ENCODE data around the gene CCDC179. TPM values are rescaled to one million over a fixed set of nuclear protein-coding genes. Genes with fewer than 3 reads are reported as not detected.

The CCDC179 gene
- total RNA-seq (not detected), polyA plus RNA-seq (not detected)
- long read RNA-seq, donor 1, partial matches to known transcripts, result 0 of 1 reads
- long read RNA-seq, donor 1, other reads (novel, unspliced or antisense), result 1 of 1 reads
- long read RNA-seq, donor 2, result 0 reads

- H3K27ac ChIP-seq (ENCODE audit: low read depth in 1 of 2, low read length in 2 of 2), result no peak within 1 kb of the TSS
- no peak within 1 kb of the TSS for H3K4me3 ChIP-seq (ENCODE audit: low read length in 2 of 2)
- H3K9me3 ChIP-seq (ENCODE audit: control insufficient read depth, low read length), result no peaks in the 10 kb centered on the region
- ATAC-seq (ENCODE audit: low FRiP score) (peak; percentile 50), DNase-seq (no peak)
- intact Hi-C loops (cut with DNase I), result no loop called here
- H3K36me3 ChIP-seq (ENCODE audit: control insufficient read depth in 1 of 2, insufficient read depth in 2 of 2, low read length in 1 of 2), result no peaks in the 10 kb centered on the region
- no peaks in the 10 kb centered on the region for H3K4me1 ChIP-seq (ENCODE audit: control insufficient read depth in 1 of 2, insufficient read depth in 2 of 2, low read length in 2 of 2)
- 96 to 98% methylated on average over 4 of the region's 4 CpGs for WGBS, 2 donors
- no peaks in the 10 kb centered on the region for H3K27me3 ChIP-seq (ENCODE audit: control insufficient read depth in 1 of 2, insufficient read depth in 2 of 2, low read length in 1 of 2)
These were observed at the start of gene CCDC179 for GRCh38 chr11:22860241-22860640. Gene CCDC179 (minus strand): TSS chr11:22860474. CDS start chr11:22860421, 53 bp downstream.

- no peak for ATAC-seq (ENCODE audit: low FRiP score)
- WGBS, 2 donors, result 73 to 87% methylated on average over 1 of the region's 1 CpG
- no peaks in the 10 kb centered on the region for H3K9me3 ChIP-seq (ENCODE audit: control insufficient read depth, low read length)
- DNase-seq, result no peak
- no peaks in the 10 kb centered on the region for H3K4me1 ChIP-seq (ENCODE audit: control insufficient read depth in 1 of 2, insufficient read depth in 2 of 2, low read length in 2 of 2)
- no peaks in the 10 kb centered on the region for H3K36me3 ChIP-seq (ENCODE audit: control insufficient read depth in 1 of 2, insufficient read depth in 2 of 2, low read length in 1 of 2)
- peaks cover 0 to 1% of the 10 kb centered on the region in 2 donors for H3K27me3 ChIP-seq (ENCODE audit: control insufficient read depth in 1 of 2, insufficient read depth in 2 of 2, low read length in 1 of 2)
- H3K27ac ChIP-seq (ENCODE audit: low read depth in 1 of 2, low read length in 2 of 2), result no peak overlapping the region
- no peak overlapping the region for H3K4me3 ChIP-seq (ENCODE audit: low read length in 2 of 2)
- intact Hi-C loops (cut with DNase I), result no loop called here
These were observed 43.5 kb upstream of the CCDC179 start for GRCh38 chr11:22903782-22904181.

GRCh38 chr11:22901603-22902002, 41.3 kb upstream of the CCDC179 start:
- Histone ChIP-seq H3K4me1 (ENCODE audit: control insufficient read depth in 1 of 2, insufficient read depth in 2 of 2, low read length in 2 of 2) (peaks cover 0 to 2% of the 10 kb centered on the region in 2 donors), H3K27ac (ENCODE audit: low read depth in 1 of 2, low read length in 2 of 2) (peak overlapping the region in 1 of 2 donors; percentile 33), H3K4me3 (ENCODE audit: low read length in 2 of 2) (peak overlapping the region in 1 of 2 donors; percentile 6), H3K27me3 (ENCODE audit: control insufficient read depth in 1 of 2, insufficient read depth in 2 of 2, low read length in 1 of 2) (peaks cover 0 to 1% of the 10 kb centered on the region in 2 donors), H3K9me3 (ENCODE audit: control insufficient read depth, low read length) (no peaks in the 10 kb centered on the region), H3K36me3 (ENCODE audit: control insufficient read depth in 1 of 2, insufficient read depth in 2 of 2, low read length in 1 of 2) (no peaks in the 10 kb centered on the region)
- ATAC-seq (ENCODE audit: low FRiP score), result no peak
- WGBS, 2 donors, result 26 to 42% methylated on average over 4 of the region's 4 CpGs
- DNase-seq, result no peak
- intact Hi-C loops (cut with DNase I), result no loop called here

- H3K36me3 ChIP-seq (ENCODE audit: control insufficient read depth in 1 of 2, insufficient read depth in 2 of 2, low read length in 1 of 2), result no peaks in the 10 kb centered on the region
- DNase-seq (no peak), ATAC-seq (ENCODE audit: low FRiP score) (no peak)
- H3K27ac ChIP-seq (ENCODE audit: low read depth in 1 of 2, low read length in 2 of 2), result no peak overlapping the region
- H3K4me3 ChIP-seq (ENCODE audit: low read length in 2 of 2), result no peak overlapping the region
- intact Hi-C loops (cut with DNase I), result no loop called here
- H3K27me3 ChIP-seq (ENCODE audit: control insufficient read depth in 1 of 2, insufficient read depth in 2 of 2, low read length in 1 of 2), result peaks cover 0 to 1% of the 10 kb centered on the region in 2 donors
- H3K9me3 ChIP-seq (ENCODE audit: control insufficient read depth, low read length), result no peaks in the 10 kb centered on the region
- peaks cover 0 to 2% of the 10 kb centered on the region in 2 donors for H3K4me1 ChIP-seq (ENCODE audit: control insufficient read depth in 1 of 2, insufficient read depth in 2 of 2, low read length in 2 of 2)
These were observed 40.7 kb upstream of the CCDC179 start for GRCh38 chr11:22900764-22901486.

- intact Hi-C loops (cut with DNase I), result no loop called here
- WGBS, 2 donors, result 36 to 44% methylated on average over 5 of the region's 5 CpGs
These were observed 37.8 kb upstream of the CCDC179 start for GRCh38 chr11:22898036-22898435.

GRCh38 chr11:22890227-22890626, 30.0 kb upstream of the CCDC179 start:
- DNase-seq (no peak), ATAC-seq (ENCODE audit: low FRiP score) (no peak)
- 70 to 78% methylated on average over 2 of the region's 2 CpGs for WGBS, 2 donors
- Histone ChIP-seq H3K4me3 (ENCODE audit: low read length in 2 of 2) (no peak overlapping the region), H3K9me3 (ENCODE audit: control insufficient read depth, low read length) (no peaks in the 10 kb centered on the region), H3K4me1 (ENCODE audit: control insufficient read depth in 1 of 2, insufficient read depth in 2 of 2, low read length in 2 of 2) (no peaks in the 10 kb centered on the region), H3K27ac (ENCODE audit: low read depth in 1 of 2, low read length in 2 of 2) (no peak overlapping the region), H3K27me3 (ENCODE audit: control insufficient read depth in 1 of 2, insufficient read depth in 2 of 2, low read length in 1 of 2) (no peaks in the 10 kb centered on the region), H3K36me3 (ENCODE audit: control insufficient read depth in 1 of 2, insufficient read depth in 2 of 2, low read length in 1 of 2) (no peaks in the 10 kb centered on the region)
- intact Hi-C loops (cut with DNase I), result no loop called here

More at GRCh38 chr11:22898036-22898435, 37.8 kb upstream of the CCDC179 start:
- ATAC-seq (ENCODE audit: low FRiP score) (no peak), DNase-seq (no peak)
- H3K27ac ChIP-seq (ENCODE audit: low read depth in 1 of 2, low read length in 2 of 2), result peak overlapping the region in 1 of 2 donors; percentile 33
- H3K27me3 ChIP-seq (ENCODE audit: control insufficient read depth in 1 of 2, insufficient read depth in 2 of 2, low read length in 1 of 2), result peaks cover 0 to 1% of the 10 kb centered on the region in 2 donors
- no peaks in the 10 kb centered on the region for H3K9me3 ChIP-seq (ENCODE audit: control insufficient read depth, low read length)
- no peak overlapping the region for H3K4me3 ChIP-seq (ENCODE audit: low read length in 2 of 2)
- no peaks in the 10 kb centered on the region for H3K36me3 ChIP-seq (ENCODE audit: control insufficient read depth in 1 of 2, insufficient read depth in 2 of 2, low read length in 1 of 2)
- peaks cover 0 to 2% of the 10 kb centered on the region in 2 donors for H3K4me1 ChIP-seq (ENCODE audit: control insufficient read depth in 1 of 2, insufficient read depth in 2 of 2, low read length in 2 of 2)

GRCh38 chr11:22884217-22884616, 23.9 kb upstream of the CCDC179 start:
- WGBS, 2 donors, result 2 to 9% methylated on average over 1 of the region's 1 CpG
- Histone ChIP-seq H3K9me3 (ENCODE audit: control insufficient read depth, low read length) (no peaks in the 10 kb centered on the region), H3K4me1 (ENCODE audit: control insufficient read depth in 1 of 2, insufficient read depth in 2 of 2, low read length in 2 of 2) (no peaks in the 10 kb centered on the region), H3K27ac (ENCODE audit: low read depth in 1 of 2, low read length in 2 of 2) (no peak overlapping the region), H3K36me3 (ENCODE audit: control insufficient read depth in 1 of 2, insufficient read depth in 2 of 2, low read length in 1 of 2) (no peaks in the 10 kb centered on the region), H3K27me3 (ENCODE audit: control insufficient read depth in 1 of 2, insufficient read depth in 2 of 2, low read length in 1 of 2) (no peaks in the 10 kb centered on the region), H3K4me3 (ENCODE audit: low read length in 2 of 2) (no peak overlapping the region)
- DNase-seq (no peak), ATAC-seq (ENCODE audit: low FRiP score) (no peak)
- intact Hi-C loops (cut with DNase I), result no loop called here

GRCh38 chr11:22879630-22880029, 19.4 kb upstream of the CCDC179 start:
- no peaks in the 10 kb centered on the region for H3K4me1 ChIP-seq (ENCODE audit: control insufficient read depth in 1 of 2, insufficient read depth in 2 of 2, low read length in 2 of 2)
- no peaks in the 10 kb centered on the region for H3K27me3 ChIP-seq (ENCODE audit: control insufficient read depth in 1 of 2, insufficient read depth in 2 of 2, low read length in 1 of 2)
- intact Hi-C loops (cut with DNase I), result no loop called here
- H3K4me3 ChIP-seq (ENCODE audit: low read length in 2 of 2), result no peak overlapping the region
- DNase-seq, result no peak
- 1 to 3% methylated on average over 2 of the region's 2 CpGs for WGBS, 2 donors
- no peaks in the 10 kb centered on the region for H3K9me3 ChIP-seq (ENCODE audit: control insufficient read depth, low read length)
- peak overlapping the region in 1 of 2 donors; percentile 67 for H3K27ac ChIP-seq (ENCODE audit: low read depth in 1 of 2, low read length in 2 of 2)
- ATAC-seq (ENCODE audit: low FRiP score), result no peak
- no peaks in the 10 kb centered on the region for H3K36me3 ChIP-seq (ENCODE audit: control insufficient read depth in 1 of 2, insufficient read depth in 2 of 2, low read length in 1 of 2)

- no peak for ATAC-seq (ENCODE audit: low FRiP score)
- Histone ChIP-seq H3K36me3 (ENCODE audit: control insufficient read depth in 1 of 2, insufficient read depth in 2 of 2, low read length in 1 of 2) (no peaks in the 10 kb centered on the region), H3K4me1 (ENCODE audit: control insufficient read depth in 1 of 2, insufficient read depth in 2 of 2, low read length in 2 of 2) (no peaks in the 10 kb centered on the region), H3K27ac (ENCODE audit: low read depth in 1 of 2, low read length in 2 of 2) (no peak overlapping the region), H3K9me3 (ENCODE audit: control insufficient read depth, low read length) (no peaks in the 10 kb centered on the region), H3K27me3 (ENCODE audit: control insufficient read depth in 1 of 2, insufficient read depth in 2 of 2, low read length in 1 of 2) (no peaks in the 10 kb centered on the region), H3K4me3 (ENCODE audit: low read length in 2 of 2) (no peak overlapping the region)
- DNase-seq, result no peak
- intact Hi-C loops (cut with DNase I), result no loop called here
These were observed 18.3 kb upstream of the CCDC179 start for GRCh38 chr11:22878604-22879003.

Data from aorta (tissue), 5 donors.